Measurements from ENCODE around the gene GJA5. TPM values are rescaled to one million over a fixed set of nuclear protein-coding genes. Genes with fewer than 3 reads are reported as not detected.

GJA5 gene
- total and polyA plus RNA-seq, 5 donors from 2014 or later: not detected

GRCh38 chr1:147794570-147794969 is 34.2 kb upstream of the GJA5 start:
- ATAC-seq (ENCODE audit: low read depth in 2 of 2): no peak
- no peak for DNase-seq
- H3K36me3 Mint-ChIP-seq: no peaks in the 10 kb centered on the region
- no peaks in the 10 kb centered on the region for H3K9me3 ChIP-seq (ENCODE audit: control insufficient read depth in 2 of 2, low read length in 2 of 2)
- no peak overlapping the region for H3K27ac Mint-ChIP-seq
- no peak overlapping the region for H3K27ac ChIP-seq (ENCODE audit: insufficient read depth, low read length, poor library complexity, severe bottlenecking)
- H3K36me3 ChIP-seq (ENCODE audit: control insufficient read depth, insufficient read depth, low read length): no peaks in the 10 kb centered on the region
- H3K4me1 ChIP-seq (ENCODE audit: control insufficient read depth, insufficient read depth, low read length, poor library complexity, severe bottlenecking): no peaks in the 10 kb centered on the region
- no peak overlapping the region for H3K4me3 ChIP-seq (ENCODE audit: low read depth, low read length)
- no peaks in the 10 kb centered on the region for H3K9me3 Mint-ChIP-seq
- peaks cover 13% of the 10 kb centered on the region for H3K27me3 Mint-ChIP-seq
- H3K4me3 Mint-ChIP-seq: no peak overlapping the region
- H3K4me1 Mint-ChIP-seq: peaks cover 0 to 1% (median 0%) of the 10 kb centered on the region in 4 donors
- H3K27me3 ChIP-seq (ENCODE audit: control insufficient read depth, insufficient read depth, low read length): peaks cover 7% of the 10 kb centered on the region

GRCh38 chr1:147791876-147792275 is 31.5 kb upstream of the GJA5 start:
- DNase-seq: no peak
- peaks cover 0 to 3% (median 0%) of the 10 kb centered on the region in 7 donors for H3K9me3 Mint-ChIP-seq
- H3K4me1 Mint-ChIP-seq: peaks cover 0 to 1% (median 0%) of the 10 kb centered on the region in 4 donors
- Histone ChIP-seq H3K27ac (ENCODE audit: insufficient read depth, low read length, poor library complexity, severe bottlenecking) (no peak overlapping the region), H3K36me3 (ENCODE audit: control insufficient read depth, insufficient read depth, low read length) (no peaks in the 10 kb centered on the region), H3K4me3 (ENCODE audit: low read depth, low read length) (no peak overlapping the region), H3K27me3 (ENCODE audit: control insufficient read depth, insufficient read depth, low read length) (peaks cover 7% of the 10 kb centered on the region), H3K4me1 (ENCODE audit: control insufficient read depth, insufficient read depth, low read length, poor library complexity, severe bottlenecking) (no peaks in the 10 kb centered on the region), H3K9me3 (ENCODE audit: control insufficient read depth in 2 of 2, low read length in 2 of 2) (no peaks in the 10 kb centered on the region)
- H3K27ac Mint-ChIP-seq: no peak overlapping the region
- H3K36me3 Mint-ChIP-seq: no peaks in the 10 kb centered on the region
- peaks cover 13% of the 10 kb centered on the region for H3K27me3 Mint-ChIP-seq
- no peak for ATAC-seq (ENCODE audit: low read depth in 2 of 2)
- H3K4me3 Mint-ChIP-seq: no peak overlapping the region

DNA sequence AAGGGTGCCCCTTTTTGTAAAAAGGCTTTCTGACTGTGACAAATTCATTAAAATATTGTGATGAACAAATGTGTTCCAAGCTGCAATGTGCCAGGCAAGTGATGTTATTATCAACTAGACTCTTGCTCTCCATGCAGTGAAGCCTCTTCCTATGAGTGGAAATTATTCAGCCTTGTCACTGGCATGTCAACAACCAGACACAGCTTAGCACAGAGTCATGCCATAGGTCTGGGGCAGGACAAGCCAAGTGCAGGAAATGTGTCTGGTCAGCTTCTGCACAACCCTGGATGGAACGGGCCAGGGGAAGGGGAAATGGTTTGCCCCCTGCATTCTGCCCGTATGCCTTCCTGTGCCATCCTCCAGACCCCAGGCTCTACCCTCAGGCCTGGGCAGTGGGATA is 27.4 kb upstream of the GJA5 start:
- no peak for ATAC-seq (ENCODE audit: low read depth in 2 of 2)
- Histone ChIP-seq H3K4me3 (ENCODE audit: low read depth, low read length) (no peak overlapping the region), H3K9me3 (ENCODE audit: control insufficient read depth in 2 of 2, low read length in 2 of 2) (no peaks in the 10 kb centered on the region), H3K36me3 (ENCODE audit: control insufficient read depth, insufficient read depth, low read length) (no peaks in the 10 kb centered on the region), H3K27me3 (ENCODE audit: control insufficient read depth, insufficient read depth, low read length) (peaks cover 4% of the 10 kb centered on the region), H3K27ac (ENCODE audit: insufficient read depth, low read length, poor library complexity, severe bottlenecking) (no peak overlapping the region), H3K4me1 (ENCODE audit: control insufficient read depth, insufficient read depth, low read length, poor library complexity, severe bottlenecking) (no peaks in the 10 kb centered on the region)
- Mint-ChIP-seq H3K9me3 (peaks cover 0 to 3% (median 0%) of the 10 kb centered on the region in 7 donors), H3K27ac (no peak overlapping the region), H3K4me1 (peaks cover 0 to 1% (median 0%) of the 10 kb centered on the region in 4 donors), H3K4me3 (no peak overlapping the region), H3K27me3 (peaks cover 7% of the 10 kb centered on the region), H3K36me3 (no peaks in the 10 kb centered on the region)
- no peak for DNase-seq

- ATAC-seq (ENCODE audit: low read depth in 2 of 2) (no peak), DNase-seq (no peak)
- Mint-ChIP-seq H3K27me3 (peaks cover 15% of the 10 kb centered on the region), H3K4me3 (no peak overlapping the region), H3K27ac (no peak overlapping the region), H3K36me3 (no peaks in the 10 kb centered on the region), H3K4me1 (no peaks in the 10 kb centered on the region), H3K9me3 (peaks cover 0 to 3% (median 0%) of the 10 kb centered on the region in 7 donors)
- peaks cover 3% of the 10 kb centered on the region for H3K27me3 ChIP-seq (ENCODE audit: control insufficient read depth, insufficient read depth, low read length)
- H3K36me3 ChIP-seq (ENCODE audit: control insufficient read depth, insufficient read depth, low read length): no peaks in the 10 kb centered on the region
- no peaks in the 10 kb centered on the region for H3K4me1 ChIP-seq (ENCODE audit: control insufficient read depth, insufficient read depth, low read length, poor library complexity, severe bottlenecking)
- H3K4me3 ChIP-seq (ENCODE audit: low read depth, low read length): no peak overlapping the region
- H3K9me3 ChIP-seq (ENCODE audit: control insufficient read depth in 2 of 2, low read length in 2 of 2): no peaks in the 10 kb centered on the region
- no peak overlapping the region for H3K27ac ChIP-seq (ENCODE audit: insufficient read depth, low read length, poor library complexity, severe bottlenecking)
Observed at GRCh38 chr1:147786536-147786935, 26.1 kb upstream of the GJA5 start.

GRCh38 chr1:147785794-147786506 is 25.5 kb upstream of the GJA5 start:
- Histone ChIP-seq H3K9me3 (ENCODE audit: control insufficient read depth in 2 of 2, low read length in 2 of 2) (no peaks in the 10 kb centered on the region), H3K27ac (ENCODE audit: insufficient read depth, low read length, poor library complexity, severe bottlenecking) (no peak overlapping the region), H3K4me1 (ENCODE audit: control insufficient read depth, insufficient read depth, low read length, poor library complexity, severe bottlenecking) (no peaks in the 10 kb centered on the region), H3K27me3 (ENCODE audit: control insufficient read depth, insufficient read depth, low read length) (peaks cover 6% of the 10 kb centered on the region), H3K36me3 (ENCODE audit: control insufficient read depth, insufficient read depth, low read length) (no peaks in the 10 kb centered on the region), H3K4me3 (ENCODE audit: low read depth, low read length) (no peak overlapping the region)
- Mint-ChIP-seq H3K27ac (no peak overlapping the region), H3K4me3 (no peak overlapping the region), H3K27me3 (peaks cover 18% of the 10 kb centered on the region), H3K4me1 (no peaks in the 10 kb centered on the region), H3K9me3 (peaks cover 0 to 3% (median 0%) of the 10 kb centered on the region in 7 donors), H3K36me3 (no peaks in the 10 kb centered on the region)
- no peak for DNase-seq
- no peak for ATAC-seq (ENCODE audit: low read depth in 2 of 2)

GRCh38 chr1:147784941-147785340 is 24.5 kb upstream of the GJA5 start:
- H3K27me3 ChIP-seq (ENCODE audit: control insufficient read depth, insufficient read depth, low read length): peaks cover 10% of the 10 kb centered on the region
- DNase-seq (no peak), ATAC-seq (ENCODE audit: low read depth in 2 of 2) (no peak)
- H3K4me1 ChIP-seq (ENCODE audit: control insufficient read depth, insufficient read depth, low read length, poor library complexity, severe bottlenecking): no peaks in the 10 kb centered on the region
- H3K27ac ChIP-seq (ENCODE audit: insufficient read depth, low read length, poor library complexity, severe bottlenecking): no peak overlapping the region
- Mint-ChIP-seq H3K4me1 (no peaks in the 10 kb centered on the region), H3K4me3 (no peak overlapping the region), H3K36me3 (no peaks in the 10 kb centered on the region), H3K27me3 (peaks cover 18% of the 10 kb centered on the region), H3K9me3 (peaks cover 0 to 3% (median 0%) of the 10 kb centered on the region in 7 donors), H3K27ac (no peak overlapping the region)
- no peaks in the 10 kb centered on the region for H3K36me3 ChIP-seq (ENCODE audit: control insufficient read depth, insufficient read depth, low read length)
- no peaks in the 10 kb centered on the region for H3K9me3 ChIP-seq (ENCODE audit: control insufficient read depth in 2 of 2, low read length in 2 of 2)
- no peak overlapping the region for H3K4me3 ChIP-seq (ENCODE audit: low read depth, low read length)

DNA sequence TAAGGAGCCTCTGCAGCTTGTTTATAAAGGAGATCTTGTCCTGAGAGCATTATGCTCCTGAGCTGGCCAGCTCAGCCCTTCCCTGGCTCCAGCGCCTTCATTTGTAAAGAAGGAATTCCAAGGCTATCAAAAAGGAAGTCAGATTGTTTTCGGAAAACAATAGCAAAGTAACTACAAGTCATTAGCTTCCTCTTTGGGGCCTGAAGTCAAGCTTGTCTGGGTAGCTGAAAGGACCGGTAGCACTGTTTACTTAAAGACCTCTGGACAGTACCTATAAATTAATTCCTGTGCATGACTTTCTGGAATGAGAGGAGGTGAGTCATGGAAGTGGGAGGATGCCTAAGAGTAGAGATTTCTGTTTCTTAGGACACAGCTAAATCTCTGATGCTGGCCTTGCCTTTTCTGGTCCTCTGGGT is 20.7 kb upstream of the GJA5 start:
- peaks cover 16% of the 10 kb centered on the region for H3K27me3 ChIP-seq (ENCODE audit: control insufficient read depth, insufficient read depth, low read length)
- DNase-seq: no peak
- no peak overlapping the region for H3K4me3 ChIP-seq (ENCODE audit: low read depth, low read length)
- Mint-ChIP-seq H3K36me3 (no peaks in the 10 kb centered on the region), H3K9me3 (peaks cover 0 to 1% (median 0%) of the 10 kb centered on the region in 7 donors), H3K27me3 (peaks cover 21% of the 10 kb centered on the region), H3K4me3 (no peak overlapping the region), H3K27ac (no peak overlapping the region), H3K4me1 (peaks cover 0 to 2% (median 0%) of the 10 kb centered on the region in 4 donors)
- no peak for ATAC-seq (ENCODE audit: low read depth in 2 of 2)
- no peaks in the 10 kb centered on the region for H3K36me3 ChIP-seq (ENCODE audit: control insufficient read depth, insufficient read depth, low read length)
- no peaks in the 10 kb centered on the region for H3K4me1 ChIP-seq (ENCODE audit: control insufficient read depth, insufficient read depth, low read length, poor library complexity, severe bottlenecking)
- no peak overlapping the region for H3K27ac ChIP-seq (ENCODE audit: insufficient read depth, low read length, poor library complexity, severe bottlenecking)
- H3K9me3 ChIP-seq (ENCODE audit: control insufficient read depth in 2 of 2, low read length in 2 of 2): no peaks in the 10 kb centered on the region

- no peaks in the 10 kb centered on the region for H3K4me1 ChIP-seq (ENCODE audit: control insufficient read depth, insufficient read depth, low read length, poor library complexity, severe bottlenecking)
- H3K27me3 ChIP-seq (ENCODE audit: control insufficient read depth, insufficient read depth, low read length): peaks cover 23% of the 10 kb centered on the region
- H3K36me3 ChIP-seq (ENCODE audit: control insufficient read depth, insufficient read depth, low read length): no peaks in the 10 kb centered on the region
- H3K9me3 Mint-ChIP-seq: peaks cover 0 to 3% (median 0%) of the 10 kb centered on the region in 7 donors
- H3K9me3 ChIP-seq (ENCODE audit: control insufficient read depth in 2 of 2, low read length in 2 of 2): no peaks in the 10 kb centered on the region
- no peak overlapping the region for H3K4me3 Mint-ChIP-seq
- peaks cover 37% of the 10 kb centered on the region for H3K27me3 Mint-ChIP-seq
- H3K27ac Mint-ChIP-seq: no peak overlapping the region
- ATAC-seq (ENCODE audit: low read depth in 2 of 2) (no peak), DNase-seq (no peak)
- H3K4me1 Mint-ChIP-seq: peaks cover 0 to 4% (median under 1%) of the 10 kb centered on the region in 4 donors
- H3K4me3 ChIP-seq (ENCODE audit: low read depth, low read length): no peak overlapping the region
- H3K36me3 Mint-ChIP-seq: no peaks in the 10 kb centered on the region
- no peak overlapping the region for H3K27ac ChIP-seq (ENCODE audit: insufficient read depth, low read length, poor library complexity, severe bottlenecking)
Observed at GRCh38 chr1:147777694-147778093, 17.3 kb upstream of the GJA5 start.

All from CD4-positive, CD25-positive, alpha-beta regulatory T cell (primary cell).